HCT116 (cell line): ENCODE results near the gene CALCOCO2. TPM values are rescaled to one million over a fixed set of nuclear protein-coding genes. Genes with fewer than 3 reads are reported as not detected.

Source experiments
- ATAC-seq: fragments of 200-7000 bp; cut with Tn5 transposase; 2 replicates; pipeline ENCODE4 v1.9.1; 2020; ENCODE audit warnings: mild to moderate bottlenecking, moderate library complexity
- BruUV-seq: library from RNA; stranded (reverse); fragments of 400-500 nt; replicated peaks from 2 replicates; lab custom pipeline; 2021; lab: Mats Ljungman, UMichigan
- CTCF ChIA-PET: fragments of 300-600 bp; sonication (Branson Sonifier 250); formaldehyde crosslinking; loops from one replicate; lab custom pipeline; 2021; ENCODE audit warnings: antibody characterized with exemption; lab: Charles Lee
- POLR2A ChIA-PET: fragments of 300-600, 350-600 bp; sonication (Branson Sonifier 250); formaldehyde crosslinking; loops from one replicate; lab custom pipeline; 2021; ENCODE audit warnings: antibody characterized with exemption; lab: Charles Lee
- RAD21 ChIA-PET, 2 experiments: fragments of 300-600 bp; sonication (Branson Sonifier 250); formaldehyde crosslinking; loops; one replicate each; lab custom pipeline; 2023; ENCODE audit warnings: low total read pairs in 2 of 2; ENCODE audit not compliant: uncharacterized antibody in 2 of 2, unreplicated experiment in 2 of 2, low non-redundant PET in 1 of 2; lab: Charles Lee
- DNase-seq: peaks from one replicate; pipeline ENCODE4 v3.0.0-alpha.2; 2010; ENCODE audit warnings: low read depth, low spot score
- H2AFZ ChIP-seq: fragments of 200-600 bp; shearing (Covaris generic), sonication (generic); 2 replicates; pipeline ENCODE4 v1.6.1; 2017; ENCODE audit warnings: low read depth, mixed run types, mixed read lengths, antibody characterized with exemption, low read length; ENCODE audit not compliant: poor library complexity, severe bottlenecking
- H3K27ac ChIP-seq: 2 replicates; pipeline ENCODE4 v1.5.1; 2012; ENCODE audit warnings: low read depth, low read length
- H3K27me3 ChIP-seq: fragments of 200-600 bp; sonication (generic); 2 replicates; pipeline ENCODE4 v1.6.1; 2016; ENCODE audit warnings: mixed run types, low read length, mixed read lengths; ENCODE audit not compliant: insufficient read depth
- H3K36me3 ChIP-seq, 2 experiments: fragments of 200-500 bp in 1 of 2; fragments of 200-600 bp in 1 of 2; sonication (Bioruptor generic) in 1 of 2; sonication (generic) in 1 of 2; 2 replicates each; pipeline versions ENCODE4 v1.5.1 to v1.6.1; 2014 to 2016; ENCODE audit warnings: low read length in 2 of 2, inconsistent platforms in 1 of 2, mixed read lengths in 1 of 2, mixed run types in 1 of 2; ENCODE audit not compliant: insufficient read depth in 2 of 2, control insufficient read depth in 1 of 2
- H3K4me1 ChIP-seq, 2 experiments: fragments of 200-600 bp in 1 of 2; sonication (generic) in 1 of 2; 2 replicates each; pipeline versions ENCODE4 v1.5.1 to v1.6.1; 2012 to 2017; ENCODE audit warnings: low read length in 2 of 2, inconsistent platforms in 1 of 2, mild to moderate bottlenecking in 1 of 2, mixed read lengths in 1 of 2, mixed run types in 1 of 2, moderate library complexity in 1 of 2; ENCODE audit not compliant: insufficient read depth in 2 of 2, control insufficient read depth in 1 of 2
- H3K4me2 ChIP-seq: fragments of 200-600 bp; sonication (generic); 2 replicates; pipeline ENCODE4 v1.6.1; 2017; ENCODE audit warnings: mixed run types, low read length, mixed read lengths
- H3K4me3 ChIP-seq, 2 experiments: fragments of 200-600 bp in 1 of 2; sonication (generic) in 1 of 2; replicated peaks in 1 of 2; 2 replicates each; pipeline ENCODE4 v1.5.1; 2011 to 2016; ENCODE audit warnings: low read length in 2 of 2, control low read depth in 1 of 2, low read depth in 1 of 2, mild to moderate bottlenecking in 1 of 2, mixed read lengths in 1 of 2, mixed run types in 1 of 2
- H3K79me2 ChIP-seq: fragments of 200-600 bp; sonication (generic); 2 replicates; pipeline ENCODE4 v1.6.1; 2017; ENCODE audit warnings: mild to moderate bottlenecking, mixed run types, low read length, moderate library complexity, mixed read lengths; ENCODE audit not compliant: insufficient read depth
- H3K9ac ChIP-seq: fragments of 200-600 bp; sonication (generic); 2 replicates; pipeline ENCODE4 v1.6.1; 2016; ENCODE audit warnings: low read length, mixed read lengths
- H3K9me2 ChIP-seq: fragments of 200-600 bp; sonication (generic), shearing (Covaris generic); 2 replicates; pipeline ENCODE4 v1.6.1; 2017; ENCODE audit warnings: mixed run types, mild to moderate bottlenecking, moderate library complexity; ENCODE audit not compliant: insufficient read depth
- H3K9me3 ChIP-seq, 2 experiments: fragments of 200-500 bp in 1 of 2; fragments of 200-600 bp in 1 of 2; sonication (Bioruptor generic) in 1 of 2; sonication (generic) in 1 of 2; 2 replicates each; pipeline ENCODE4 v1.6.1; 2014 to 2017; ENCODE audit warnings: low read length in 2 of 2, mixed read lengths in 2 of 2, inconsistent platforms in 1 of 2, low read depth in 1 of 2, mild to moderate bottlenecking in 1 of 2, mixed run types in 1 of 2, moderate library complexity in 1 of 2; ENCODE audit not compliant: control insufficient read depth in 1 of 2, insufficient read depth in 1 of 2
- H4K20me1 ChIP-seq: fragments of 200-600 bp; sonication (generic), shearing (Covaris generic); 2 replicates; pipeline ENCODE4 v1.6.1; 2017; ENCODE audit warnings: mixed run types, mild to moderate bottlenecking, moderate library complexity; ENCODE audit not compliant: insufficient read depth
- CBX3 ChIP-seq: IDR thresholded peaks from 2 replicates; pipeline ENCODE4 v1.6.1; 2012; ENCODE audit warnings: low read depth
- CEBPB ChIP-seq: IDR thresholded peaks from 2 replicates; pipeline ENCODE4 v1.6.1; 2012; ENCODE audit warnings: low read depth
- CTCF ChIP-seq, 3 experiments: fragments of 200-600 bp in 1 of 3; sonication (generic) in 1 of 3; IDR thresholded peaks in 2 of 3; conservative IDR thresholded peaks in 1 of 3; 2 replicates each; pipeline ENCODE4 v1.5.1; 2012 to 2017; ENCODE audit warnings: low read depth in 2 of 3, low read length in 2 of 3, antibody characterized with exemption in 1 of 3, borderline replicate concordance in 1 of 3, control low read depth in 1 of 3, mild to moderate bottlenecking in 1 of 3, mixed read lengths in 1 of 3, mixed run types in 1 of 3, moderate library complexity in 1 of 3; ENCODE audit not compliant: insufficient read depth in 1 of 3
- EGR1 ChIP-seq: IDR thresholded peaks from 2 replicates; pipeline ENCODE4 v1.6.1; 2012; ENCODE audit warnings: low read depth
- ELF1 ChIP-seq: IDR thresholded peaks from 2 replicates; pipeline ENCODE4 v1.6.1; 2012; ENCODE audit warnings: low read depth, borderline replicate concordance
- EZH2 ChIP-seq: fragments of 200-600 bp; sonication (generic); IDR thresholded peaks from 2 replicates; pipeline ENCODE4 v1.6.1; 2017; ENCODE audit warnings: antibody characterized with exemption, mixed run types
- EZH2phosphoT487 ChIP-seq: fragments of 200-600 bp; IDR thresholded peaks from 2 replicates; pipeline ENCODE4 v1.6.1; 2018; ENCODE audit warnings: antibody characterized with exemption, borderline replicate concordance
- FOSL1 ChIP-seq: IDR thresholded peaks from 2 replicates; pipeline ENCODE4 v1.6.1; 2012; ENCODE audit warnings: low read depth
- JUND ChIP-seq: IDR thresholded peaks from 2 replicates; pipeline ENCODE4 v1.6.1; 2012
- MAX ChIP-seq: IDR thresholded peaks from 2 replicates; pipeline ENCODE4 v1.6.1; 2012
- POLR2A ChIP-seq: IDR thresholded peaks from 2 replicates; pipeline ENCODE4 v1.7.0; 2011; ENCODE audit warnings: borderline replicate concordance; ENCODE audit not compliant: insufficient read depth, insufficient read length; ENCODE audit errors: extremely low read depth
- POLR2AphosphoS5 ChIP-seq: IDR thresholded peaks from 2 replicates; pipeline ENCODE4 v1.6.1; 2011; ENCODE audit warnings: mild to moderate bottlenecking, low read depth, low read length, moderate library complexity
- RAD21 ChIP-seq: IDR thresholded peaks from 2 replicates; pipeline ENCODE4 v1.6.1; 2012; ENCODE audit warnings: low read depth, mild to moderate bottlenecking
- SIN3A ChIP-seq: IDR thresholded peaks from 2 replicates; pipeline ENCODE4 v1.6.1; 2012; ENCODE audit warnings: low read depth
- SP1 ChIP-seq: IDR thresholded peaks from 2 replicates; pipeline ENCODE4 v1.6.1; 2012; ENCODE audit warnings: low read depth
- SRF ChIP-seq: IDR thresholded peaks from 2 replicates; pipeline ENCODE4 v1.6.1; 2012; ENCODE audit warnings: low read depth
- YY1 ChIP-seq: IDR thresholded peaks from 2 replicates; pipeline ENCODE4 v1.6.1; 2011; ENCODE audit warnings: low read length, low read depth, moderate library complexity, mild to moderate bottlenecking; ENCODE audit not compliant: insufficient replicate concordance; ENCODE audit errors: extremely low read depth
- ZBTB33 ChIP-seq: IDR thresholded peaks from 2 replicates; pipeline ENCODE4 v1.6.1; 2011; ENCODE audit warnings: mild to moderate bottlenecking, low read length, moderate library complexity; ENCODE audit not compliant: insufficient replicate concordance; ENCODE audit errors: extremely low read depth
- ZFX ChIP-seq: fragments of 450-650 bp; IDR thresholded peaks from 2 replicates; pipeline ENCODE4 v1.6.1; 2017
- ZNF274 ChIP-seq: fragments of 200-500 bp; sonication (Bioruptor generic); IDR thresholded peaks from 2 replicates; pipeline ENCODE4 v1.6.1; 2014; ENCODE audit warnings: mild to moderate bottlenecking, low read depth, low read length, inconsistent platforms
- intact Hi-C: fragments of 100-400 bp; cut with micrococcal nuclease; formaldehyde crosslinking; loops from 2 replicates; pipeline ENCODE4 v1.10.0; 2022
- total RNA-seq: library from RNA; stranded (reverse); gene quantifications from one replicate; pipeline ENCODE4 v1.2.1, GENCODE V29; 2021; ENCODE audit not compliant: unreplicated experiment

Gene CALCOCO2
- total RNA-seq, 1 experiment from 2014 or later: 151 TPM

- POLR2A ChIA-PET: interaction anchor here (2.2 kb wide), 1 partner anchor 64 kb away, joined by 7 read pairs; the partner anchor contains the start of gene HOXB13
- Histone ChIP-seq H3K4me2 (no peak overlapping the region), H3K36me3 (no peaks in the 10 kb centered on the region), H3K4me1 (peaks cover 16 to 38% of the 10 kb centered on the region in 2 experiments), H3K9me3 (no peaks in the 10 kb centered on the region), H4K20me1 (no peaks in the 10 kb centered on the region), H3K9me2 (no peaks in the 10 kb centered on the region), H3K9ac (no peak overlapping the region), H3K79me2 (no peaks in the 10 kb centered on the region), H2AFZ (no peak overlapping the region), H3K4me3 (no peak overlapping the region), H3K27ac (no peak overlapping the region), H3K27me3 (no peaks in the 10 kb centered on the region)
- ATAC-seq (no peak), DNase-seq (no peak)
- CTCF ChIA-PET: interaction anchor here (1.5 to 5.6 kb wide), 6 partner anchors 12 to 114 kb away, joined by 4 to 97 read pairs (median 12); partner anchors contain the start of genes HOXB13 and PRAC2
- RAD21 ChIA-PET: interaction anchor here in 1 of 2 experiments (2.1 kb wide), 1 partner anchor 113 kb away, joined by 16 read pairs; no protein-coding TSS in a partner anchor
- TF ChIP-seq MAX: no peak
- TF ChIP-seq CTCF (IDR thresholded peaks at IDR 0.05 in 2 of 3, conservative IDR thresholded peaks at IDR 0.05 in 1 of 3; ENCODE audit: borderline replicate concordance in 1 of 3, insufficient read depth in 1 of 3, low read depth in 2 of 3, low read length in 2 of 3): no peak
- TF ChIP-seq SIN3A: no peak
- TF ChIP-seq SRF: no peak
- no peak for TF ChIP-seq RAD21
- no peak for TF ChIP-seq ELF1
- no peak for TF ChIP-seq SP1
- TF ChIP-seq ZNF274: no peak
- no peak for TF ChIP-seq ZFX
- no peak for TF ChIP-seq YY1
- TF ChIP-seq CBX3: no peak
- no peak for TF ChIP-seq EZH2
- no peak for TF ChIP-seq POLR2A
- no peak for TF ChIP-seq POLR2AphosphoS5
- TF ChIP-seq EZH2phosphoT487: no peak
- TF ChIP-seq CEBPB: no peak
- no peak for TF ChIP-seq EGR1
- no peak for TF ChIP-seq ZBTB33
- no peak for TF ChIP-seq FOSL1
- no peak for TF ChIP-seq JUND
- BruUV-seq: no TSS peak
- intact Hi-C loops: loop anchor here (5.0 to 10.0 kb wide), 3 partner anchors 575 to 767 kb away; no protein-coding TSS in a partner anchor
These were observed 38.6 kb upstream of the CALCOCO2 start for GRCh38 chr17:48792033-48792798.
